GM19468 (cell line): ENCODE measurements around the gene MDM1.

Experiments
- ATAC-seq: cut with Tn5 transposase; IDR thresholded peaks from one replicate; pipeline ENCODE4 v1.9.1; 2021; ENCODE audit warnings: mild to moderate bottlenecking, moderate library complexity, moderate number of reproducible peaks; ENCODE audit not compliant: unreplicated experiment; ENCODE audit errors: extremely low read depth

The MDM1 gene

DNA sequence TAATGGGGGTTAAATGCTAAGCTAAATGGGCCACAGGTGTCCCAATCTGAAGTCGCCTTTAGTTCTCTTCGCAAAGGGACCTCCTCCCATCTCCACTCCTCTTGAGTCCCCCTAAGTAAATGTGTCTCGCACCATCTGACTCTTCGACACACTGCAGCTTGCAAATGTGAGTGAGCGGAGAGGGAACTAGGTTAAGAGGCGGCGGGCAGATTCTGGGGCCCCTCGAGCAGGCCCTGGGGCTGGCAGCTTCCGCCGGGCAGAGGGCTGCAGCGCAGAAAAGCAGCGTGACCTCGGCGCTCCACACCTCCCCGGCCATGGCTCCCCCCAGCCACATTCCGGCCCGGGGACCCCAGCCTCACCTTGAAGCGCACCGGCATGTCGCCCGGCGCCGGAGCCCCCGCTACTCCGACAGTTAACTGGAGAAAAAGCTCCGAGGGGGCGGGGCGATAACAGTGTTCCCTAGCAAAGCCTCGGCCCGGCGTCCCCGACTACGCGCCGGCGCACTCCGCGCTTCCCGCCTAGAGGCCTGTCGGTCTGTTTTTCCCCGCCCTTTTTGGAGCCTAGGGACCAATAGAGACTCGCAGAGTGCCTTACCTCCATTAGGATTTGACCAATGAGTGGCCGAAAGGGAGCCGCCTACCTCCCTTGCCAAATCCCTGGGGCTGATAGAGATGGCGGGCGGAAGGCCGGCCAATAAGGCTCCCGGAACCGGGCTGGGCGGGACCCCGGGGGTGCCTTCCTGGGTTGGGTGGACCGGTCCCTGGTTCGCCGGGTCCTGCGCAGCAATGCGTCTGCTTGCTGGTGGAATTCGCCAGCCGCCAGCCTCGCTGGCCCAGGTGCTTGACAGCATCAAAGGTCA, at the start of gene MDM1:
MDM1 (minus strand) TSS at position 494 of the 859 bp plus-strand sequence; CDS start at position 377, 117 bp downstream.
- peak; percentile 97 for ATAC-seq

- ATAC-seq, result no peak
Observed at GRCh38 chr12:68381476-68382219, 49.5 kb upstream of the MDM1 start.

DNA sequence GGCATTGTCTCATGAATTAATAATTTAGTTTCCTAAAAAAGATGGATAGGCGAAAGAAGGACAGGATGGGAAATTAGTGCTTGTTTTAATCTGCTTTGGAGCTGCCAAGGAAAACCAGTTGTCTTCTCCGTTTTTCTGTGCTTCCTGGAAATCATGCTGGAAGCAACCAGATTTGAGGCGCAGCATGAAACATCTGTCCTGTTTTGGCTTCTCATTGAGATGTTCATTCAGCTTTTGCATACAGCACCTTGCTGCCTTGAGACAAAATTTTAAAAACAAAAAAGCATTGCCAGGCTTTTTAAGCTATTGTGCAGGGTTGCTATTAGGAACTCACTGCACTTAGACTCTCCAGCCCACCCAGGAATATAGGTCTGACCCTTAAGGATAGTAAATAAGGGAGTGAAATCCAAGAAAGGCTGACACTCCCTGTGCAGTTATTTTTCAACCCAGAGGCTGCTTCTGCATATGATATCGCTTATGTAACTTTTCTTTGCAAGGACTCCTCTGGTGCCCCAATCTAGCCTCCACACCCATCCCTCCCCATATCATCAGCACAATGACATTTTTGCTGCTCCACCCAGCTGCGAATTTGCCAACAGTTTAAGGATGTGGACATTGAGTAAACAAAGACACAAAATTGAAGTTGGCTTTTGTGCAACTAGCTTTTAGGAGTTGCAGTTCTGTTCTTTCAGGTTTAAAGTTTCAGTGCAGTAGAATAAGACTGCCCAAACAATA, 46.9 kb upstream of the MDM1 start:
- ATAC-seq, result no peak

DNA sequence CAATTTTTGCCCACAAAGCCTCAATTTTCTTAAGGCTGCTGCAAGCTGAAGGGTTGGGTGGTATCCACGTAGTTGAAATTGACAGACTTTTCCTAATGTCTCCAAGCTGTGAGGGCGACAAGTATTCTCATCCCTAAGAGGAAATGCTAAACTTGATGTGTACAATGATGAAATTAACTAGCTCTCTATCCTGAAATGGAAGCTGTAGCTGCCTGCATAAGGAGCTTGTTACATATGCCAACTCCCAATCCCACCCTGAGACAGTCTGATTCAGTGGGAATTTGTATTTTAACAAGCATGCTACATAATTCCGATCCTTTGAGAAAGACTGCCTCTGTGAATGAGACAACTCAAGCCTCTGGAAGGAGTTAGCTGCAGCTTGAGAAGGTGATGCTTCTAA, 45.7 kb upstream of the MDM1 start:
- no peak for ATAC-seq

DNA sequence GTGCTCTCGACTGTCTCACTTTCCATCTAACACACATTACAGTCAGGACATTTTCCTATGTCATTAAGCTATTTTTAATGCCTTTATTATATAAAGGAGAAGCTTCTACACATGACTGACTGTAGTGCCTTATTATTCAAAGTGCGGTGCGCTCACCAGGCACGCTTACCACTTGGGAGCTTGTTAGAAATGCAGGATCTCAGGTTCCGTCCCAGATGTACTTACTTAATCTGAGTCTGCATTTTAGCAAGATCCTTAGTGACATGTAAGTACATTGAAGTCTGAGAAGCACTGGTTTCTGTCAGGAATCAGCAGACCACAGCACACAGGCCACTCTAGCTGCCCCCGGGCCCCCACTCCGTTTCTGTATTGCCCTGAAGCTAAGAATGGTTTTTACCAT, 44.7 kb upstream of the MDM1 start:
- ATAC-seq, result no peak

- no peak for ATAC-seq
Observed at GRCh38 chr12:68375756-68376695, 43.9 kb upstream of the MDM1 start.

GRCh38 chr12:68374307-68374982, 42.3 kb upstream of the MDM1 start:
- ATAC-seq, result peak; percentile 100

DNA sequence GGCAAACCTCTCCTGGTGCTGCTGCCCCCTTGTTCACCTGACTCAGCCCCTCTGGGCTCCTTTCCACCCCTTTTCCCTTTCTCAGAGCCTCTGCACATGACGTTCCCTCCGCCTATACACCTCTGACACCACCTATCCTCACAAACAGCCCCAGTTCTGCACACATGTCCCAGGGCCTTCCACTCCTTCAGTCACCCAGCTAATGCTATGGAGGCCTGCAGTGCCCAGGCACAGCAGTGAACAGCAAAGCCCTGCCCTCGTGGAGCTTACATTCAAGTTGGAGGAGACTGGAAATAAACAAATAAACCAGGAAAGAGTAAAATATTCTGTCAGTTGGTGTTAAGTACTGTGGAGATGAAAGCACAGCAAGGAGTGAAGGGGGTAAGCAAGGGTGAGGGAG, 38.5 kb upstream of the MDM1 start:
- ATAC-seq, result no peak

DNA sequence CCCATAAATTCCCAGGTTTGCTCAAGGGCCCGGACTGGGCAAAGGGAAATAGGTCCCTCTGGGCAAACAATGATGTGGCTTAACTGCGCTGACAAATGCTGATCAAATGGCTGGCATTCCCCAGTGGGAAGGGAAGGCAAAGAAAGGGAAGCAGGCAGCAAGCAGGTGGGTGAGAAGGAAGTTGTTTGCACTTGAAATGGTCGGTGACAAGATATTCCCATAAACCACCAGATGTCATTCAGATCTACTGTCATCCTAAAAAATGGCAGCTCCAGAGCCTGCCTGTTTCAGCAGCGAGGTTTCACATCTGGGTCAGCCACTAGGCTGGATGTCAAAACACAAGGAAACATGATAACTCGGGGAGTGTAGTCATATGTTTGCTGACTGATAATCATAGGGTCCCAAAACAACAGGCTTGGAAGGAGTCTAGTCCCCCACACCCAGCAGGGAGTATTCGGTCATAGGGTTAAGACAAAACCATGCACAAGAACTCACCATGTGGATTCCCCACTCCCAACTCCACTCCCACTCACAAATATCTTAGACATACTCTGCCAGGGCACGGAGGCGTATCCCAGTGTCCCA, 37.9 kb upstream of the MDM1 start:
- no peak for ATAC-seq

DNA sequence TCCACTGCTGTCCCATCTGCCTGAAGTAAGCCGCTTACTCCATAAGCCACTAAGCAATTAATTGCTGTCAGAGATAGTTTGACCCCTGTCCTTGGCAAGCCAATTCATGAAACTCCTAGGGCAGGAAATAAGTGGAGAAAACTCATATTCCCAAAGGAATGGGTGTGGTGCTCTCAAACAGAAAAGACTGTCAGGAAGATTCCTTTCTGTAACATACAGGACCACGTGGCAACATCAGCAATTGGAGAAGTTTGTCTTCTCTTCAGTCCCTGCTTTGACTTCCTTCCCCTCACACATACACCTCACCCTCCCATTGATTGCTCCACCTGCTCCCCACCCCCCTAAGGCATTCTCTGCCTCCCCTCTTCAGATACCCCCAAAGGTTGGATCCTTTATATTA, 36.2 kb upstream of the MDM1 start:
- no peak for ATAC-seq

- no peak for ATAC-seq
Observed at GRCh38 chr12:68367903-68368302, 35.7 kb upstream of the MDM1 start.

DNA sequence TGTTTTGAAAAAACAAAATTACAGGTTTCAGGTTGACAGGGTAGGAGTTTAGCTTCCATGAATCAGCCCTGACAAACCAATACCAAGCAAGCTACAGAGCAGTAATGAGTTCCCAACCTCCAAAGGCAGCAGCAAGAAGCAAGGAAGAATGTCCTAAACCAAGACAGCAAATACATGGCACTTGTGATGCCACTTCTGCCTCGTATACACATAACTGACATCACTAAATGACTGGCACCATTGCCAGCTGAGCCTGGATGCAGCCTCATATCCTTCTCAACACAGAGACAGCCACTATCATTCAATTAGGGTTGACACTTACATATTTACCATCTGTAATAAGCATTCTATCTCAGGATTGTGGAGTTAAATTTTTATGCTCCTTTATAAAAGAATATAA, 35.0 kb upstream of the MDM1 start:
- no peak for ATAC-seq

GRCh38 chr12:68364893-68365725, 32.9 kb upstream of the MDM1 start:
- ATAC-seq, result peak; percentile 78

- no peak for ATAC-seq
Observed at GRCh38 chr12:68364328-68364727, 32.2 kb upstream of the MDM1 start.

- no peak for ATAC-seq
Observed at GRCh38 chr12:68361953-68362352, 29.8 kb upstream of the MDM1 start.

GRCh38 chr12:68359674-68360073, 27.5 kb upstream of the MDM1 start:
- ATAC-seq, result no peak

- peak; percentile 82 for ATAC-seq
Observed at GRCh38 chr12:68358532-68359485, 26.6 kb upstream of the MDM1 start.
